AG04449 (cell line): ENCODE data around the gene GALNT2.

ENCODE experiments used
- CTCF ChIA-PET: fragments of 350-600 bp; formaldehyde crosslinking; extraction: SDS; loops from one replicate; lab custom pipeline; 2021; ENCODE audit warnings: antibody characterized with exemption; lab: Yijun Ruan, JAX
- POLR2A ChIA-PET: fragments of 400-600, 350-600 bp; formaldehyde crosslinking; extraction: SDS; loops from one replicate; lab custom pipeline; 2020; ENCODE audit warnings: antibody characterized with exemption, inconsistent platforms; lab: Yijun Ruan, JAX
- DNase-seq: peaks from one replicate; pipeline ENCODE4 v3.0.0-alpha.2; 2010; ENCODE audit warnings: low read depth, low spot score
- H3K4me3 ChIP-seq: 2 replicates; pipeline ENCODE4 v1.5.1; 2011; ENCODE audit warnings: low read depth, mild to moderate bottlenecking, control low read depth, low read length
- CTCF ChIP-seq: IDR thresholded peaks from one replicate; pipeline ENCODE4 v1.5.1; 2011; ENCODE audit warnings: mild to moderate bottlenecking, moderate library complexity, low read length, control low read depth, inconsistent platforms; ENCODE audit not compliant: insufficient read depth; ENCODE audit errors: missing control alignments

Gene GALNT2

GRCh38 chr1:230144010-230144614 lies 77.1 kb downstream of the GALNT2 start:
- no peak for DNase-seq
- no peak overlapping the region for H3K4me3 ChIP-seq
- TF ChIP-seq CTCF: no peak
- ChIA-PET POLR2A (no interaction called here), CTCF (no interaction called here)

GRCh38 chr1:230144758-230145504 lies 77.9 kb downstream of the GALNT2 start:
- CTCF ChIA-PET: interaction anchor here (0.9 kb wide), 1 partner anchor 65 kb away, joined by 3 read pairs; no protein-coding TSS in a partner anchor
- no peak for DNase-seq

GRCh38 chr1:230145505-230145899 lies 78.5 kb downstream of the GALNT2 start:
- DNase-seq: no peak
- CTCF ChIA-PET: interaction anchor here (0.9 kb wide), 1 partner anchor 65 kb away, joined by 3 read pairs; no protein-coding TSS in a partner anchor

More at GRCh38 chr1:230144758-230145504, 77.9 kb downstream of the GALNT2 start:
- POLR2A ChIA-PET: no interaction called here
- no peak for TF ChIP-seq CTCF
- H3K4me3 ChIP-seq: no peak overlapping the region

GRCh38 chr1:230145953-230146476 lies 79.0 kb downstream of the GALNT2 start:
- DNase-seq: no peak
- POLR2A ChIA-PET: interaction anchor here (0.6 kb wide), 1 partner anchor 474 kb away, joined by 3 read pairs; no protein-coding TSS in a partner anchor
- CTCF ChIA-PET: no interaction called here
- no peak for TF ChIP-seq CTCF
- no peak overlapping the region for H3K4me3 ChIP-seq

More at GRCh38 chr1:230145505-230145899, 78.5 kb downstream of the GALNT2 start:
- no peak overlapping the region for H3K4me3 ChIP-seq
- POLR2A ChIA-PET: interaction anchor here (0.6 kb wide), 1 partner anchor 473 kb away, joined by 3 read pairs; no protein-coding TSS in a partner anchor
- TF ChIP-seq CTCF: no peak

GRCh38 chr1:230146709-230147108 lies 79.7 kb downstream of the GALNT2 start:
- H3K4me3 ChIP-seq: no peak overlapping the region
- ChIA-PET CTCF (no interaction called here), POLR2A (no interaction called here)
- no peak for DNase-seq
- TF ChIP-seq CTCF: no peak
